ENCODE results near the gene BCL2. TPM values are rescaled to one million over a fixed set of nuclear protein-coding genes. Genes with fewer than 3 reads are reported as not detected.

Gene BCL2
- total RNA-seq, 1 experiment from 2014 or later, result 2.9 TPM

GRCh38 chr18:63244607-63245006, 75.0 kb downstream of the BCL2 start:
- Mint-ChIP-seq H3K4me1 (ENCODE audit: low read depth, unreplicated experiment) (no peaks in the 10 kb centered on the region), H3K27me3 (ENCODE audit: unreplicated experiment) (no peaks in the 10 kb centered on the region), H3K27ac (ENCODE audit: unreplicated experiment) (no peak overlapping the region), H3K9me3 (ENCODE audit: low read depth, unreplicated experiment) (no peaks in the 10 kb centered on the region), H3K36me3 (ENCODE audit: insufficient read depth, unreplicated experiment) (no peaks in the 10 kb centered on the region), H3K4me3 (ENCODE audit: low read depth, unreplicated experiment) (no peak overlapping the region)
- DNase-seq, result no peak
- CTCF ChIA-PET, result no interaction called here
- intact Hi-C loops (cut with micrococcal nuclease; ENCODE audit: unreplicated experiment), result no loop called here
- no TSS peak for BruUV-seq (replicated peaks)
- TF ChIP-seq CTCF (IDR thresholded peaks at IDR 0.05; ENCODE audit: unreplicated experiment), result no peak

GRCh38 chr18:63241760-63242159, 77.8 kb downstream of the BCL2 start:
- H3K27ac Mint-ChIP-seq (ENCODE audit: unreplicated experiment), result no peak overlapping the region

GRCh38 chr18:63241317-63241712, 78.3 kb downstream of the BCL2 start:
- intact Hi-C loops (cut with micrococcal nuclease; ENCODE audit: unreplicated experiment), result no loop called here
- Mint-ChIP-seq H3K27me3 (ENCODE audit: unreplicated experiment) (no peaks in the 10 kb centered on the region), H3K27ac (ENCODE audit: unreplicated experiment) (no peak overlapping the region), H3K36me3 (ENCODE audit: insufficient read depth, unreplicated experiment) (no peaks in the 10 kb centered on the region), H3K4me1 (ENCODE audit: low read depth, unreplicated experiment) (peaks cover 19% of the 10 kb centered on the region), H3K9me3 (ENCODE audit: low read depth, unreplicated experiment) (no peaks in the 10 kb centered on the region), H3K4me3 (ENCODE audit: low read depth, unreplicated experiment) (no peak overlapping the region)
- DNase-seq, result no peak
- TF ChIP-seq CTCF (IDR thresholded peaks at IDR 0.05; ENCODE audit: unreplicated experiment), result no peak
- CTCF ChIA-PET, result no interaction called here
- BruUV-seq (replicated peaks), result no TSS peak

More at GRCh38 chr18:63241760-63242159, 77.8 kb downstream of the BCL2 start:
- DNase-seq, result no peak
- Mint-ChIP-seq H3K27me3 (ENCODE audit: unreplicated experiment) (no peaks in the 10 kb centered on the region), H3K4me1 (ENCODE audit: low read depth, unreplicated experiment) (peaks cover 19% of the 10 kb centered on the region), H3K36me3 (ENCODE audit: insufficient read depth, unreplicated experiment) (no peaks in the 10 kb centered on the region), H3K9me3 (ENCODE audit: low read depth, unreplicated experiment) (no peaks in the 10 kb centered on the region), H3K4me3 (ENCODE audit: low read depth, unreplicated experiment) (no peak overlapping the region)
- no TSS peak for BruUV-seq (replicated peaks)
- CTCF ChIA-PET, result no interaction called here
- TF ChIP-seq CTCF (IDR thresholded peaks at IDR 0.05; ENCODE audit: unreplicated experiment), result no peak
- intact Hi-C loops (cut with micrococcal nuclease; ENCODE audit: unreplicated experiment), result no loop called here

GRCh38 chr18:63240531-63241316, 78.8 kb downstream of the BCL2 start:
- no peak overlapping the region for H3K4me3 Mint-ChIP-seq (ENCODE audit: low read depth, unreplicated experiment)
- no peak for DNase-seq
- H3K27ac Mint-ChIP-seq (ENCODE audit: unreplicated experiment), result no peak overlapping the region
- CTCF ChIA-PET, result no interaction called here
- TF ChIP-seq CTCF (IDR thresholded peaks at IDR 0.05; ENCODE audit: unreplicated experiment), result no peak
- intact Hi-C loops (cut with micrococcal nuclease; ENCODE audit: unreplicated experiment), result no loop called here
- no peaks in the 10 kb centered on the region for H3K27me3 Mint-ChIP-seq (ENCODE audit: unreplicated experiment)
- no peaks in the 10 kb centered on the region for H3K36me3 Mint-ChIP-seq (ENCODE audit: insufficient read depth, unreplicated experiment)
- peaks cover 19% of the 10 kb centered on the region for H3K4me1 Mint-ChIP-seq (ENCODE audit: low read depth, unreplicated experiment)
- no peaks in the 10 kb centered on the region for H3K9me3 Mint-ChIP-seq (ENCODE audit: low read depth, unreplicated experiment)
- BruUV-seq (replicated peaks), result no TSS peak

Data from Calu3 (cell line).